Epithelial cell of esophagus (primary cell): ENCODE data around the gene UBAC2.
A peak's percentile ranks its signal among the peaks of the same experiment; 100 is the strongest.
"Not testable (repeated sequence)": the region's sequence is repeated elsewhere in the genome, so short reads cannot be mapped to it uniquely, and the experiment has no call there.

Experiments used
- DNase-seq: peaks from one replicate; pipeline ENCODE4 v3.0.0; 2010; ENCODE audit warnings: low read depth
- H3K4me3 ChIP-seq: 2 replicates; pipeline ENCODE4 v1.5.1; 2011; ENCODE audit warnings: mild to moderate bottlenecking, low read length, control low read depth
- CTCF ChIP-seq: IDR thresholded peaks from 2 replicates; pipeline ENCODE4 v1.5.1; 2011; ENCODE audit warnings: low read depth, mild to moderate bottlenecking, low read length, control low read depth, inconsistent platforms; ENCODE audit not compliant: insufficient read depth; ENCODE audit errors: missing control alignments

Gene UBAC2

GRCh38 chr13:99403458-99403971 is 202.9 kb downstream of the UBAC2 start:
- H3K4me3 ChIP-seq, result no peak overlapping the region
- peak; percentile 51 for DNase-seq
- no peak for TF ChIP-seq CTCF

GRCh38 chr13:99404005-99404755 is 203.5 kb downstream of the UBAC2 start:
- peak; percentile 43 for DNase-seq
- TF ChIP-seq CTCF, result no peak
- no peak overlapping the region for H3K4me3 ChIP-seq

- no peak overlapping the region for H3K4me3 ChIP-seq
- TF ChIP-seq CTCF, result no peak
- DNase-seq, result no peak
Observed at GRCh38 chr13:99405966-99406365, 205.3 kb downstream of the UBAC2 start.

- DNase-seq, result no peak
- no peak overlapping the region for H3K4me3 ChIP-seq
- no peak for TF ChIP-seq CTCF
Observed at GRCh38 chr13:99406799-99407201, 206.1 kb downstream of the UBAC2 start.

GRCh38 chr13:99407906-99408702 is 207.4 kb downstream of the UBAC2 start:
- DNase-seq, result no peak

GRCh38 chr13:99408703-99409000 is 208.0 kb downstream of the UBAC2 start:
- DNase-seq, result no peak
- TF ChIP-seq CTCF, result no peak
- H3K4me3 ChIP-seq, result no peak overlapping the region

More at GRCh38 chr13:99407906-99408702, 207.4 kb downstream of the UBAC2 start:
- no peak for TF ChIP-seq CTCF
- H3K4me3 ChIP-seq, result no peak overlapping the region

GRCh38 chr13:99409461-99410083 is 208.9 kb downstream of the UBAC2 start:
- not testable (repeated sequence) for H3K4me3 ChIP-seq, DNase-seq

- H3K4me3 ChIP-seq, DNase-seq: not testable (repeated sequence)
Observed at GRCh38 chr13:99410646-99411475, 210.2 kb downstream of the UBAC2 start.
